Sigmoid colon (tissue), 4 donors: ENCODE results near the gene ANO3.

Experiments used
- CTCF ChIP-seq, 4 experiments: fragments of 450-650 bp in 3 of 4; fragments of 200-600 bp in 1 of 4; IDR thresholded peaks; one replicate each; pipeline ENCODE4 v1.5.1; 2016 to 2019; ENCODE audit warnings: antibody characterized with exemption in 4 of 4, mild to moderate bottlenecking in 3 of 4, moderate library complexity in 2 of 4
- EP300 ChIP-seq, 4 donors: sonication (generic); formaldehyde crosslinking; IDR thresholded peaks; one replicate each; pipeline ENCODE4 v1.6.1; 2017; ENCODE audit warnings: antibody characterized with exemption in 4 of 4

GRCh38 chr11:26527685-26528084 is 195.8 kb downstream of the ANO3 start:
- TF ChIP-seq CTCF (IDR thresholded peaks at IDR 0.05): no peak
- no peak for TF ChIP-seq EP300 (IDR thresholded peaks at IDR 0.05)
